Measurements from ENCODE around the gene CUL9.

The CUL9 gene

DNA sequence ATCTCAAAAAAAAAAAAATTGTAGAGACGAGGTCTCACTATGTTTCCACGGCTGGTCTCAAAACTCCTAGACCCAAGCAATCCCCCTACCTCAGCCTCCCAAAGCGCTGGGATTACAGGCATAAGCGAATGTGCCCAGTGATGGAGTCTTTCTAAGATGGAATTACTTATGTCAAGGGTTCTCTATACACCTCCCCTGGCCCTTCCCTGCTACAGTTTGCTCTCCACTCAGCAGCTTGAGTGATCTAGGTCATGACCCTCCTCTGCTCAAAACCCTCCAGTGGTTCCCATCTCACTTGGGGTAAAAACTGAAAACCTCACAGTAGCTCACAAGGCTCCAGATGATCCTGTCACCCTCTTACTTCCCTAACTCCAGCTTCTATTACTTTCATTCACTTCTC is 49.1 kb downstream of the CUL9 start:
- no peak for DNase-seq

DNA sequence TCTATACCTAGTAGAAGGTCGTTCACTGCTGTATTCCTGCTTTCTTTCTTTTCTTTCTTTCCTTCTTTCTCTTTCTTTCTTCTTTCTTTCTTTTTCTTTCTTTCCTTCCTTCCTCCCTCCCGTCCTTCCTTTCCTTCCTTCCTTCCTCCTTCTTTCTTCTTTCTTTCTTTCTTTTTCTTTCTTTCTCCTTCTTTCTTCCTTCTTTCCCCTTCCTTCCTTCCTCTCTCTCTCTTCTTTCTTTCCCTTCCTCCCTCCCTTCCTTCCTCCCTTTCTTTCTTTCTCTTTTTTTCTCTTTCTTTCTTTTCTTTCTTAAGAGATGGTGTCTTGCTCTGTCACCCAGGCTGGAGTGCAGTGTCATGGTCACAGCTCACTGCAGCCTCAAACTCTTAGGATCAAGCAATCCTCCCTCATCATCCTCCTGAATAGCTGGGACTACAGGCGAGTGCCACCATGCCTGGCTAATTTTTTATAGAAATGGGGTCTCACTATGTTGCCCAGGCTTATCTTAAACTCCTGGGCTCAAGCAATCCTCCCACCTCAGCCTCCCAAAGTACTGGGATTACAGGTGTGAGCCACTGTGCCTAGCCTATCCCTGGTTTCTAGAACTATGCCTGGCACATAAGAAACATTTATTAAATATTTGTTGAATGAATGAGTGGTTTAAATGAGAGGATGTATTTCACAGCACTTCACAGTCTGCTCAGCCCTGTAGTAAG is 49.9 kb downstream of the CUL9 start:
- no peak for DNase-seq

DNA sequence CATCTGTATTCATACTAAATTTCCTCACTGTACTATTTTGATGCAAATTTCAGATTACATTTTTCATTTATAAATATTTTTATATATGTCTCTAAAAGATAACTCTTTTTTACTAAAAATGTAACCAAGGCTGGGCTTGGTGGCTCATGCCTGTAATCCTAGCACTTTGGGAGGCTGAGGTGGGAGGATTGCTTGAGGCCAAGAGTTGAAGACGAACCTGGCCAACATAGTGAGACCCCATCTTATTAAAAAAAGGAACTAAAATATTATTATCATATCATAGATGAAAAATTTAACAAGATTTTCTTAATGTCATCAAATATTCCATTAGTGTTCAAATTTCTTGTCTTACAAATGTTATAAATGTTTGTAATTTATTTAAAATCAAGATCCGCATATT is 53.8 kb downstream of the CUL9 start:
- no peak for DNase-seq

DNA sequence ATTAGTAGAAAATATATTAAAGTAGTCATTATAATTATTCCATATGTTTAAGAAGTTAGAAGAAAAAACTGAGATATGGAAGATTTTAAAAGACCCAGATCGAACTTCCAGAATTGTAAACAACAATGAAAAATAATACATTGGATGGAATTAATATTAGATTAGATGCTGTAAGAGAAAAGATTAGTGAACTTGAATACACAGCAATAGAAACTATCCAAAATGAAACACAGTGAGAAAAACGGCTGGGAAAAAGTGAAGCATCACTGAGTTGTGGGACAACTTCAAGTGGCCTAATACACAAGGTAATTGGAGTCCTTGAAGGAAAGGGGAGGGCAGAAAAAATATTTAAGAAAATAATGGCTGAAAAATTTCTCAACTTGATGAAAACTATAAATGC is 57.1 kb downstream of the CUL9 start:
- no peak for DNase-seq

- DNase-seq, result peak; percentile 52
These were observed 59.0 kb downstream of the CUL9 start for GRCh38 chr6:43240950-43241349.

DNA sequence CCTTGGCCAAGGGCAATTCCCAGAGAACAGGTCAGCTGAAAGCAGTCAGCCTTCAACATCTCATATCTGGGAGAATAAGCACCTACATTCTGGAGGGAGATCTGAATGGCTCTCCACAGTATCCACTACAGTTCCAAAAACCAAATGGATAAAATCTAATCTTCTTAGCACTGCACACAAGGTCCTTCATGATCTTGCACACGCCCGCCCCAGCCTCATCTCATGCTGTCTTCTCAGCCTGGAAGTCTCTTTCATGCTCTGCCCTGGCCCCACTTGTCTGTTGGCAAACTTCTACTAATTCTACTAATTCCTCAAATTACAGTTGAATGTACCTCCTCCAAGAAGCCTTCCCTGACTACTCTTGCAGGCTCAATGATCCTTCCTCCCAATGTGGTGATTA is 59.5 kb downstream of the CUL9 start:
- DNase-seq, result no peak

DNA sequence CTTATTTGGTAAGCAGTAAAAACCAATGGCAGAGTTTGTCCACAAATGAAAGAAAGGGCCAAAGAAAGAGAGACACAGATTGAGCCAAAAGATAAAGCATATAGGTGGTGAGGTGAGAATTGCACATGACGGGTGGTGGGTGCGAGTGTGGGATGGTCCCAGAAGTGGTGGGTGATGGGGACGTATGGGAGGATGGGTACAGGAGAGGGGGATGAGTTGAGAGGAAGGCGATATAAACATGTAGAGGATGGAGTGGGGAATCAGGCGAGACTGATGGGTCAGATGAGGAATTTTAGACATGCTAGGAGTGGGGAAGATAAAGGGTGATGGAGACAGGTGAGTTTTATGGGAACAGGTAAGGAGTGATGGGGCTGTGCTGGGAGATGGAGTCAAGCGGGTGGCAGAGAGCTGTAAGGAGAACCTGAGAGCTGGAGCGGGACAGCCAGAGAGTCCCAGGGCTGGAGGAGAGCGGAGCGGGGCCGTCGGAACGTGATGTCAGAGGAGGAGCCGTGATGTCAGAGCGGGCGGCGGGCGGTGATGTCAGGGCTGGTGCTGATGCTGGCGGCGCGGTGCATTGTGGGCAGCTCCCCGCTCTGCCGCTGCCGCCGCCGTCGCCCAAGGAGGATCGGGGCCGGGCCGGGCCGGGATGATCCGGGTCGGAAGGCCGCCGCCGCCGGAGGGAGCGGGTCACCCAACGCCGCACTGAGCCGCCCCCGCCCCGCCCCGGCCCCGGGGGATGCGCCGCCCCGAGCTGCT is 61.1 kb downstream of the CUL9 start, which contains the start of gene TTBK1:
TTBK1 (plus strand) TSS at position 574 of the 756 bp plus-strand sequence. CDS start 3,180 bp downstream, outside the sequence.
- DNase-seq, result no peak

DNA sequence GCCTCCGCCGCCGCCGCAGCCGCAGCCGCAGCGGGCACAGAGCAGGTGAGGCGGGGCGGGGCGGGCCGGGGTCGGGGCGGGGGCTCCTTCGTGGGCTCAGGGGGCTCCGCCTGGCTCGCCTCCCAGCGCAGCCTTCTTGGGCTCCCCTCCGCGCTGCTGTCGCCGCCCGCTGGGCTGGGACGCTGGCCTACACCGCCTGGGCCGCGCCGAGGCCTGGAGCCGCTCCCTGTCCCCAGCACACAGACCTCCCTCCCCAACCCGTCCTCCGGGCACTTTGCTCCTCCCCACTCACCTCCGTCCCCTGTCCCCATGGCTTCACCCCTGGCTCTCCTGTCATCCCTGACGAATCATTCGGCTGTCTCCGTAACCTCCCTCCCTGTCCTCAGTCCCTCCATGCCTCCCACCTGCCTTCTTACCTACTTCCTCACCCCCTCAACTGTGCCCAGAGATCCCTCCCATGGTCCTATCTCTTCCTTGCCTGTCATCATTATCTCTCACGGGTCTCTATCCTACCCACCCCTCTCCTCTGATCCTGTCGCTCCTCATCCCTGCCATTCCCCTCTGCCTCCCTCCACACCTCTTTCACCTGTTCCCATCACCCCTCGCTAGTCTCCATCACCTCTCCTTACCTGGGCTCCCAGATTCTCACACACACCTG is 61.8 kb downstream of the CUL9 start:
- DNase-seq, result no peak

DNA sequence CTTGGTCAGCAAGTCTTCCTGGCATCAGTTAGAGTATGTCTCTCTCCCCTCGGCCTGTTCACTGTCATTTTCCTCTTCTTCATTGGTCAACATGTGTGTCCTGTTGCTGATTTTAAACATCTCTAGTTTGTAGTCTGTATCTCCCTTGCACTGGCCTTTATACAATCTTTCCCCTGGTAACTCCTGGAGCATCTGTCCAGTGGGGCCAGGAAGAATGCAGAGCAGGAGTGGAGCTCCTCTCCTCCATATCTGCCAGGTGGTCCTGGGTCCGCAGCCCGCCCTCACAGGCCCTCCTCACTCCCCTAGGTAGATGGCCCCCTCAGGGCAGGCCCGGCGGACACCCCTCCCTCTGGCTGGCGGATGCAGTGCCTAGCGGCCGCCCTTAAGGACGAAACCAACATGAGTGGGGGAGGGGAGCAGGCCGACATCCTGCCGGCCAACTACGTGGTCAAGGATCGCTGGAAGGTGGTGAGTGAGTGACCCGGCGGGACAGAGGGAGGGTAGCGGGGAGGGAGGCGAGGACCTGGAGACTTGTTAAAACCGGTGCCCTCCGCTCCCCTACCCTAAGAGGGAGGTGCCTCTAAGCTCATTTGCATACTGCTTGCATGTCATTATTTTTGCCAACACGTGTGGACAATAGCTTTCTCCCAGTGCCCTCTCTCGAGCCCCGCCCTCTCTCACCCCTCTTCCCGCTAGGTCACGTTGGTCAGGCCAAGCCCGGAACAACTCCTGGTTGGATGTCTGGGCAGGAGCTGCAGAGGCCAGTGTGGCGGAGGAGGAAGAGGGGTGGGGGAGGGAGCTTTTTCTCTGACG is 64.5 kb downstream of the CUL9 start:
- DNase-seq, result peak; percentile 27

GRCh38 chr6:43247114-43247999 is 65.4 kb downstream of the CUL9 start:
- DNase-seq, result peak; percentile 60

DNA sequence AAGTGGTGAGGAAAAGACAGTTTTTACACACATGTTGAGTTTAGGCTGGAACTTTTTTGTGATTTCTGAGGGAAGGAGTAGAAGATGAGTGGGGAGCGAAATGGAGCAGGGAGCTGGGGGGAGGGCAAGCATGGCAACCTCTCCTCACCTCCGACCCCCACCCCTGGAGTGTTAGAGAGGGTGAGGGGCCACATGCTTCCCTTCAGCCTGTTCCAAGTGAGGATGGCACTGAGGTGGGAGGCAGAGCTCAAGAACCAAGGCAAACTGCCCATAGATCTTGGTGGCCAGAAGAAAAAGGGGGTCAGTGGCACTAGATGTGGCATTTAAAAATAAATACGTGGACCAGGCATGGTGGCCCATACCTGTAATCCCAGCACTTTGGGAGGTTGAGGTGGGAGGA is 66.1 kb downstream of the CUL9 start:
- DNase-seq, result no peak

GRCh38 chr6:43248791-43249190 is 66.8 kb downstream of the CUL9 start:
- DNase-seq, result no peak

DNA sequence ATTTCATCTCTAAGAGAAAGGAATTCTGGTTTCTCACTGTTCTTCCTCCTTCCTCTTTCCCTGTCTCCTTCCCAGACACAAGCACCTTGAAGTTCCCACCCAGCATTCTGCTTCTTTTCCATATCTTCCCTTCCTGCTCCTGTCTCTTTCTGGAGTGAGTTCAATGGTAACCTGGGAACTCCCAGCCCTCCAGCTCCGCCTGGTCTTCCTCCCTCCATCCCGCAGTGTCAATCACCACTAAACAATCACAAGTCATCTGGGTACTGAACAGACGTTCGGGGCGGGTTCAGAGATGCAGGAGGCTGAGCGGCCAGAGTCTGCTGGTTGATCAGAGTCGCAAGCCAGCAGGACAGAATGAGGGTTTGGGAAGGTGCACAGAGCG is 69.0 kb downstream of the CUL9 start:
- DNase-seq, result no peak

DNA sequence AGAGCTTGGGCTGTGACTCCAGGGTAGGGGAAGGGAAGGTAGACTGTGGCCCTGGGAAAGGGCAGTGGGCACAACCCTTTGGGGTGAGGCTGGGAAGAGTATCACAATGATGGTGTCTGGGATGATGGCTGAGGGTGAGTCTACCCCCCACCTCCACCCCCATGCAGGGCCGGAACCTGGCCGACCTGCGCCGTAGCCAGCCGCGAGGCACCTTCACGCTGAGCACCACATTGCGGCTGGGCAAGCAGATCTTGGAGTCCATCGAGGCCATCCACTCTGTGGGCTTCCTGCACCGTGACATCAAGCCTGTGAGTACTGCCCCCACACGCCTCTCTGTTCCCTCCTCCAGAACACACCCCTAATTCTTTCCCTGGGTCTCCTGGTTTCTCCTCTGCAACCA is 71.4 kb downstream of the CUL9 start:
- no peak for DNase-seq

DNA sequence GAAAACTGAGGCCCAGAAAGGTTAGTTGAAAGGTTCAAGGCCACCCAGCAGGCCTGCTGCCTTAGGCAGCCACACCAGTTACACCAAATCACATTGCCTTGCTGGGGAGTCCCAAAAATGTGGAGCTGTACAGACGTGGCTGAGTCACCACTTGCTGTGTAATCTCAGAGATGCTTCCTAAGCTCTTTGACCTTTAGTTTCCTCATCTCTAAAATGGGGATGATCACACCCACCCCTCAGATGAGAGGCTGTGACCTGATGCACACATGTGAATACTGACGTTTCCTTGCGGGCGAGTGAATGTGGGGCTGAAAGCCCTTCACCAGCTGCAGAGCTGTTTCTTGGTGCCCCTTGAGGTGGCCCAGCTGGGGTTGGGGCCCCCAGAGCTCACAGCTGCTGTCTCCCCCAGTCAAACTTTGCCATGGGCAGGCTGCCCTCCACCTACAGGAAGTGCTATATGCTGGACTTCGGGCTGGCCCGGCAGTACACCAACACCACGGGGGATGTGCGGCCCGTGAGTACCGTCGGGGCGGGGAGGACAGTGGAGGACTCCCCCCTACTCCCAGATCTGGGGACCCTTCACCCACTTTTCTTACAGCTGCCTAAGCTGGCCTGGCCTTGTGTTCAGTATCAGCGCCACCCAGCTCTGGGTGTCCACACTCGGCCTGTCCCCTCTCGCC is 72.3 kb downstream of the CUL9 start:
- peak; percentile 80 for DNase-seq

- DNase-seq, result no peak
These were observed 72.8 kb downstream of the CUL9 start for GRCh38 chr6:43254846-43255245.

- no peak for DNase-seq
These were observed 73.5 kb downstream of the CUL9 start for GRCh38 chr6:43255408-43256054.

DNA sequence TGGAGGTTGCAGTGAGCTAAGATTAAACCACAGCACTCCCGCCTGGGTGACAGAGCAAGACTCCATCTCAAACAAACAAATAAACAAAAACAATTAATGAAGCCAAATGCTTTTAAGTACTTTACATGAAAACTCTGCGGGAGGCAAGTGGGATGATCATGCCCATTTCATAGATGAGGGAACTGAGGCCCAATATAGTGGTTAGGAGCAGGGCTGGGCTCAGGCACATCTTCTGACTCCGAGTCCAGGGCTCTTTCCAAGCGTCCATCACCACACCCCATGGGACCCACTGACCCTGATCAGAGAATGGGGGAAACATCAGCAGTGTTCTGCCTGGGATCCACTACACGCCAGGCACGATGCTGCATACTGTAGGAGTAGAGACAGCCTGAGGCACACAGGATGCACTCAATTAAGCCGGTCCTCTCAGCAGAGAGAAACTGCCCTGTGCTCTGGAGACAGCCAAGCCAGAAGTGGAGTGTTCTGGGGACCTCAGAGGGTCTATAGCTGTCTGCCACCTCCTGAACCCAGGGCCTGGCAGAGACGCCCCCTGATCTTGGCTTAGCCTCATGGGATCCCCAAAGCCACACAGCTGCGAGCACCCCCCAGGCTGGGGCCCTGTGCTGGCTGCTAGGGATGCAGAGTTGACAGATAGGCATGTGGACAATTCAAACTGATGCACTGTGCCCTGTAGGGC is 74.8 kb downstream of the CUL9 start:
- DNase-seq, result no peak

GRCh38 chr6:43257367-43258145 is 75.6 kb downstream of the CUL9 start:
- DNase-seq, result peak; percentile 24
